ENCODE measurements around the gene SNX32.
"Not testable (repeated sequence)": the region's sequence is repeated elsewhere in the genome, so short reads cannot be mapped to it uniquely, and the experiment has no call there.

Gene SNX32

GRCh38 chr11:65829459-65829858, 4.3 kb upstream of the SNX32 start:
- no peak for DNase-seq

- not testable (repeated sequence) for DNase-seq
Measured at GRCh38 chr11:65832231-65832630, 1.5 kb upstream of the SNX32 start.

- DNase-seq, result no peak
Measured at GRCh38 chr11:65834202-65834601, 439 bp downstream of the SNX32 start.

GRCh38 chr11:65842144-65842543, 8.4 kb downstream of the SNX32 start:
- DNase-seq, result no peak

GRCh38 chr11:65843811-65844210, 10.0 kb downstream of the SNX32 start:
- no peak for DNase-seq

GRCh38 chr11:65844231-65844872, 10.6 kb downstream of the SNX32 start:
- DNase-seq, result no peak

- no peak for DNase-seq
Measured at GRCh38 chr11:65847746-65848145, 14.0 kb downstream of the SNX32 start.

- not testable (repeated sequence) for DNase-seq
Measured at GRCh38 chr11:65848693-65849092, 14.9 kb downstream of the SNX32 start.

GRCh38 chr11:65849366-65849765, 15.6 kb downstream of the SNX32 start:
- DNase-seq, result no peak

GRCh38 chr11:65849771-65850216, 16.0 kb downstream of the SNX32 start:
- no peak for DNase-seq

GRCh38 chr11:65850217-65851082, 16.7 kb downstream of the SNX32 start:
- DNase-seq, result no peak

GRCh38 chr11:65851083-65851579, 17.4 kb downstream of the SNX32 start:
- peak in 2 of 3 donors; percentile 24 to 41 for DNase-seq

GRCh38 chr11:65851811-65852507, 18.2 kb downstream of the SNX32 start:
- DNase-seq, result no peak

- DNase-seq, result no peak
Measured at GRCh38 chr11:65852508-65853245, 18.9 kb downstream of the SNX32 start.

- no peak for DNase-seq
Measured at GRCh38 chr11:65853246-65853979, 19.6 kb downstream of the SNX32 start.

GRCh38 chr11:65854161-65854592, 20.4 kb downstream of the SNX32 start:
- no peak for DNase-seq

GRCh38 chr11:65854852-65855837, 21.4 kb downstream of the SNX32 start:
- DNase-seq, result no peak

- no peak for DNase-seq
Measured at GRCh38 chr11:65855927-65856363, 22.2 kb downstream of the SNX32 start.

- peak; percentile 90 to 95 (median 92) for DNase-seq
Measured at GRCh38 chr11:65856689-65857499, 23.1 kb downstream of the SNX32 start.

- no peak for DNase-seq
Measured at GRCh38 chr11:65857500-65857852, 23.7 kb downstream of the SNX32 start.

Measured in suppressor macrophage treated with lipopolysaccharide for 1 hour (primary cell).